Upper lobe of right lung (tissue), 1 donor: ENCODE data around the gene KDM2B. TPM values are rescaled to one million over a fixed set of nuclear protein-coding genes. Genes with fewer than 3 reads are reported as not detected.
A peak's percentile ranks its signal among the peaks of the same experiment; 100 is the strongest.

ENCODE experiments used
- ATAC-seq: fragments of 200-7000 bp; cut with Tn5 transposase; one replicate; pipeline ENCODE4 v1.9.1; 2020; ENCODE audit warnings: mild to moderate bottlenecking, moderate library complexity
- DNase-seq: peaks from one replicate; pipeline ENCODE4 v3.0.0-alpha.2; 2020
- H3K27ac ChIP-seq: fragments of 200-600 bp; one replicate; pipeline ENCODE4 v1.8.0; 2022
- H3K27me3 ChIP-seq: fragments of 200-600 bp; one replicate; pipeline ENCODE4 v1.8.0; 2022; ENCODE audit warnings: mild to moderate bottlenecking
- H3K36me3 ChIP-seq: fragments of 200-600 bp; one replicate; pipeline ENCODE4 v1.8.0; 2022
- H3K4me1 ChIP-seq: fragments of 200-600 bp; one replicate; pipeline ENCODE4 v1.8.0; 2022
- H3K4me3 ChIP-seq: fragments of 200-600 bp; one replicate; pipeline ENCODE4 v1.8.0; 2022; ENCODE audit warnings: mild to moderate bottlenecking
- H3K9me3 ChIP-seq: fragments of 200-600 bp; one replicate; pipeline ENCODE4 v1.8.0; 2022
- CTCF ChIP-seq: fragments of 200-600 bp; IDR thresholded peaks from one replicate; pipeline ENCODE4 v1.8.0; 2022; ENCODE audit warnings: antibody characterized with exemption
- intact Hi-C: fragments of 100-400 bp; cut with DNase I; formaldehyde crosslinking; loops from one replicate; pipeline ENCODE4 v1.11.0; 2022
- total RNA-seq: library from RNA; stranded (reverse); fragmentation: NEBNext Ultra II Directional; extraction: Animal tissue kit (Norgen Biotek cat#: 25700); gene quantifications from one replicate; pipeline ENCODE4 v1.2.1, GENCODE V29; 2021
- donor health status: DM: no; HTN: yes; CAD: no; lungs with severe emphysema.

Gene KDM2B
- total RNA-seq, 1 donor from 2014 or later = 35.4 TPM

DNA sequence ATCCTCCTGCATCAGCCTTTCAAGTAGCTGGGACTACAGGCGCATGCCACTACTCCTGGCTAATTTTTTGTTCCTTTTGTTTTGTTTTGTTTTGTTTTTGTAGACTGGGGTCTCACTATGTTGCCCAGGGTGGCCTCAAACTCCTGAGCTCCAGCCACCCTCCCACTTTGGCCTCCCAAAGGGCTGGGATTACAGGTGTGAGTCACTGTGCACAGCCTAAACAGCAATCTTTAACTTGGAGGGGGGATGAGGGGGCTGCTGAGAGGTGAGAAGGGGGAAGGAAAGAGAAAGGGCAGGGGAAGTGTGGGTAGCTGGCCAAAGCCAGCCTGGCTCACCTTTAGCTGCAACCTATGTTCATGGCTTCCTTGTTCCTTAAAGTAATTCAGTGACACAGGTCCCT, 77.4 kb downstream of the KDM2B start:
- no peak overlapping the region for H3K27ac ChIP-seq

DNA sequence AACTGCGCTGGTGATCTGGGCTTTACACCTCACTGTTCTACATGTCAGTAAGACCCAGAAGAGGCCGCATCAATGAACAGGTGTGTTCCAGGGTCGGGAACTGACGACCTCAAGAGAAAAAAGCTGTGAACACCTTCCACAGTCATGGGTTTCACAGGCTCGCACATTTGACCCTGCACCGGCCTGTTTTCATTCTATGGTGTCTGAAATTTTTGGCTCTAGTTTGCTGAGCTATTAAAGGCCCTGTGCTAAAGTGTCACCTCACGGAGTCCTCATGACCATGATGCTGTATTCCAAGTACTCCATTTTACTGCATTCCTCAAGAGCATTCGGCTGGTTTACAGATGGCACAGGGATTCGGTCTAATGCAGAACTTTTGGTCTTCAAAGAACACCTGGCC, 78.9 kb downstream of the KDM2B start:
- no peak overlapping the region for H3K4me3 ChIP-seq
- DNase-seq (no peak), ATAC-seq (no peak)
- H3K36me3 ChIP-seq = no peaks in the 10 kb centered on the region
- H3K27ac ChIP-seq = no peak overlapping the region
- intact Hi-C loops = no loop called here
- H3K4me1 ChIP-seq = peaks cover 3% of the 10 kb centered on the region
- no peak for TF ChIP-seq CTCF
- no peaks in the 10 kb centered on the region for H3K9me3 ChIP-seq
- H3K27me3 ChIP-seq = no peaks in the 10 kb centered on the region

More for the DNA sequence above, 77.4 kb downstream of the KDM2B start:
- no peaks in the 10 kb centered on the region for H3K9me3 ChIP-seq
- DNase-seq (no peak), ATAC-seq (no peak)
- no peaks in the 10 kb centered on the region for H3K4me1 ChIP-seq
- intact Hi-C loops = no loop called here
- no peaks in the 10 kb centered on the region for H3K27me3 ChIP-seq
- H3K36me3 ChIP-seq = peaks cover 5% of the 10 kb centered on the region
- TF ChIP-seq CTCF = no peak
- H3K4me3 ChIP-seq = no peak overlapping the region

DNA sequence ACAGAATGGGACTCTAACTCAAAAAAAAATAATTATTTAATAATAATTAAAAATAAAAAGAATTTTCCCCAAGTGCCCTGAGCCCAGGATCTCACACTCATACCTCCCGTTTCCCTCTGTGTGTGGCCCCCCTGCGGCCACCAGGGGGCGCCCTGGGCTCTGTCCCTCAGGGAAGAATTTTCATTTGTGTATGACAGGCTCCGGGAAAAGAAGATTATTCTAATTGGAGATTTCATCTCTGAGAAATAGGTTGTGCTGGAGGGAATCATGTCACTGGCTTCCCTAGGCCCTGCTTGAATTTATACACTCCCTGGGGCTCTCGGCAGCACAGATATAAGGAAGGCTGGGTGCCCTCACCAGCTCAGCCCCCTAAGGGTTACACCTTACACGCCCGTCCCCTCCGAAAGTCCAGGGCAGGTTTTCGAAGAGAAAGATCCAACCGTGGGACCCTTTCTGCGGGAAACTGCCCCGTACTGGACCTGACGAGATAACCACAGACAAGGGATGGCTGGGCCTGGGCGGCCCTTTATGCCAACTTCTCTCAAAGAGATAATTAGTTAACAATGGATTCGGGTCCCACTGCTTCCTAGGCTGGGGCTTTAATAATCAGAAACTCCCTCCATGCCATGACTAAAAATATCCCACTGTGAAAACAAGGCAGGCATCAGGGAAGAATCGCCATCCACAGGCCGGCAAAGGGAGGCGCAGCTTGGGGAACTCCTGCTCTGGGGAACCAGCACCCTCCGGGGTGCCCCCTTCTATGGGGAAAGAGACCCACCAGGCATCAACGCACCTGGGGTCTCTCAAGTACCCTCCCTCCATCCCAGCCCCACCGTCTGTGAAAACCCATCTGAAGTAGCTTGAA, 80.7 kb downstream of the KDM2B start:
- H3K9me3 ChIP-seq = no peaks in the 10 kb centered on the region
- H3K36me3 ChIP-seq = no peaks in the 10 kb centered on the region
- ATAC-seq (peak; percentile 96), DNase-seq (peak; percentile 89)
- intact Hi-C loops = loop anchor here (10.0 kb wide), 1 partner anchor 175 kb away; no protein-coding TSS in a partner anchor
- no peak overlapping the region for H3K4me3 ChIP-seq
- H3K27ac ChIP-seq = no peak overlapping the region
- no peaks in the 10 kb centered on the region for H3K27me3 ChIP-seq
- TF ChIP-seq CTCF = peak; percentile 99
- peaks cover 6% of the 10 kb centered on the region for H3K4me1 ChIP-seq

DNA sequence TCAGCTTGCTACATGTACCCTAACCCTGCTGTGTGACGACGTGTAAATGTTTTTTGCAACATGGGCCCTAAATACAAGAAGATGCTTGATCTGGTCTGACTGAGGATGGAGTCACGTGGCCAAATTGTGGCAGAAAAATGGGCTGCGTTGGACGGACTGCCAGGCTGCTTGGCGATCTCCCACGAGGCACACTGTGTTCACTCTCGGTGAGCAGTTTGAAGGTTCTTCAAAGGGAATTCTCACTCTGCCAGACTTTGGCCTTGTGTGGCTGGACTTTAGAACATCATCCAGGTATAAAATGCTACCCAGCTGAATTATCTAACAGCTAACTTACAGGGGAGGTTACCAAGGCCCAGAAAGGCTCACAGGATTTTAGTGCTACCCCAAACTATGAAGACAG, 85.1 kb downstream of the KDM2B start:
- intact Hi-C loops = loop anchor here (10.0 kb wide), 1 partner anchor 179 kb away; no protein-coding TSS in a partner anchor
- peaks cover 6% of the 10 kb centered on the region for H3K4me1 ChIP-seq
- ATAC-seq = no peak
- no peak for DNase-seq
- no peak overlapping the region for H3K27ac ChIP-seq
- no peak overlapping the region for H3K4me3 ChIP-seq
- no peaks in the 10 kb centered on the region for H3K36me3 ChIP-seq
- H3K9me3 ChIP-seq = no peaks in the 10 kb centered on the region
- H3K27me3 ChIP-seq = no peaks in the 10 kb centered on the region
- no peak for TF ChIP-seq CTCF

- Histone ChIP-seq H3K27me3 (no peaks in the 10 kb centered on the region), H3K9me3 (no peaks in the 10 kb centered on the region), H3K4me1 (peaks cover 6% of the 10 kb centered on the region), H3K36me3 (no peaks in the 10 kb centered on the region), H3K27ac (no peak overlapping the region), H3K4me3 (no peak overlapping the region)
- TF ChIP-seq CTCF = peak; percentile 82
- intact Hi-C loops = loop anchor here (10.0 kb wide), 1 partner anchor 181 kb away; no protein-coding TSS in a partner anchor
- DNase-seq = peak; percentile 74
- peak; percentile 78 for ATAC-seq
Observed at GRCh38 chr12:121494093-121494787, 86.6 kb downstream of the KDM2B start.
